Hematopoietic multipotent progenitor cell treated with erythropoietin and hydrocortisone succinate and interleukin-3 and kit ligand, for 4 days (in vitro differentiated cells): ENCODE data around the gene CLIC6.
"Not testable (repeated sequence)": the region's sequence is repeated elsewhere in the genome, so short reads cannot be mapped to it uniquely, and the experiment has no call there.

Experiments used
- DNase-seq: peaks from one replicate; pipeline ENCODE4 v3.0.0-alpha.2; 2015

The CLIC6 gene

DNA sequence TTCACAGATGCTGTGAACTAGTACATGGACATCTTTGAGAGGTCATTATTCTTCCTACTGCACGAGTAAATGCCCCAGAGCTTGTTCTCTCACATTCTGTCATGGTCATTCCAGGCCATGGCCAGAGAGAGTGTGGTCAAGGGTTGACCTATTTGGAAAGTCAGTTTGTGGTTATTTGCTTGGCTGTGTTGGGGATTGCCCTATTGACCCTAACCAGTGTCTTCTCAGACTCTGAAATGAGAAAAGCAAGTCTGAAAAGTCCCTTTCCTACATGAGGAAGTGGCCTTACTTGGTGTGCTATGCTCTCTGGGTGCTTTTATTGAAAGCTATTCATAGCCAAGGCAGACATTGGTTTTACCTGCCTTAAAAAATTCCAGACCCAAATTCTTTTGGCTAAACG, 26.6 kb downstream of the CLIC6 start:
- DNase-seq, result no peak

DNA sequence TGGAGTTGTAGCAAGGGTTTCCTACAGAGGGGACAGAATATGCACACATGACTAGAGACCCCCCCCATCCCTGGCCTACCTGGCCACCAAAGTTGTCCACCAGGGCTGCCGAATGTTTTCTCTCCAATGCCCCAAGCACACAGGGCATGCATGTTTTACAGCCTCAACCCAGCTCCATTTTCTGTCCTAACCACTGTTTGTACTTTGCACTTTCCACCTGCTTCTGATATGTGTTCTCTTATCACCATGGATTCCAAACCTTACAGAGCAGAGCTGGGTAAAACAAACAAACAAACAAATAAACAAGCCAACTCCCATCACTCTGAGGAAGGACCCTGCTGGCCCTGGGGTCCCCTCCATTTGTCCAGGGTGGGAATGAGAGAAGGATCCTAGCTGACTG, 27.3 kb downstream of the CLIC6 start:
- no peak for DNase-seq

DNA sequence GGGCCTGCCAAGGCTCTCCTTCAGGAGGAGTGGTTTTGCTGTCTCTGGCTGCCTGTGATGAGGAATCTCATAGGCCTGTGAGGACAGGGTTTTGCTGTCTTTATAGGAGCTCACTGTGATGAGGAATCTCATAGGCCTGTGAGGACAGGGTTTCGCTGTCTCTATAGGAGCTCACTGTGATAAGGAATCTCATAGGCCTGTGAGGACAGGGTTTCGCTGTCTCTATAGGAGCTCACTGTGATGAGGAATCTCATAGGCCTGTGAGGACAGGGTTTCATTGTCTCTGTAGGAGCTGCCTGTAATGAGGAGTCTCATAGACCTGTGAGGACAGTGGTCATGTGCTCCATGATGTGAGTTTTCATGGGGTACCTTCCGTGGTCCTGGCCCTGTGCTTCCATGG, 29.0 kb downstream of the CLIC6 start:
- no peak for DNase-seq

DNA sequence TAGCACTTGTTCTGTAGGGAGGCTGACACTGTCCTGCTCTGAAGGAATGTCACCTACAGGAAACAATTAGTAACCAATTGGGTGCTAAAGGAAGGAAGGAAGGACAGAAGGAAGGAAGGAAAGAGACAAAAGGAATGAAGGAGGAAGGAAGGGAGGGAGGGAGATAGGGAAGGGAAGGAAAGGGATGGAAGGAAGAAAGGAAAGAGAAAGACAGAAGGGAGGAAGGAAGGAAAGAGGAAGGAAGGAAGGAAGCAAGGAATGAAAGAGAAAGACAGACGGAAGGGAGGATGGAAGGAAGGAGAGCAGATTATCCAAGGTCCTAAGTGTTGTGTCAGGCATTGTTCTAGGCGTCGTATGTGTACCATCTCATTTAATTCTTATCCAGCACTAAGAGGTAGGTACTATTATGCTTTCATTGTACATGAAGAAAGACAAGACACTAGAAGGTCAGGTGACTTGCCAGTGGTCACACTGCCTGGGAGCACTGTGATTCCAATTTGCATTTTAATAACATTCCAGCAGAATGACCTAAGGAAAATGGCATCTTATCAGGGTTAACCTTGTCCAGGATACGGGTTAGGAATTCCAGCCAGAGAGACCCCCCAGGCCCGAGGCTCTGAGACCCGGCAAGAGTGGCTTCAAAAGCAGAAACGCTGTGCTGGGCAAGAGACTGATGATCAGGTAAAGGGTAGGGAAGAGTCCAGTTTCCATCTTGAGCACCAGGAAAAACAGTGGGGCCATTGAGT, 29.6 kb downstream of the CLIC6 start:
- no peak for DNase-seq

DNA sequence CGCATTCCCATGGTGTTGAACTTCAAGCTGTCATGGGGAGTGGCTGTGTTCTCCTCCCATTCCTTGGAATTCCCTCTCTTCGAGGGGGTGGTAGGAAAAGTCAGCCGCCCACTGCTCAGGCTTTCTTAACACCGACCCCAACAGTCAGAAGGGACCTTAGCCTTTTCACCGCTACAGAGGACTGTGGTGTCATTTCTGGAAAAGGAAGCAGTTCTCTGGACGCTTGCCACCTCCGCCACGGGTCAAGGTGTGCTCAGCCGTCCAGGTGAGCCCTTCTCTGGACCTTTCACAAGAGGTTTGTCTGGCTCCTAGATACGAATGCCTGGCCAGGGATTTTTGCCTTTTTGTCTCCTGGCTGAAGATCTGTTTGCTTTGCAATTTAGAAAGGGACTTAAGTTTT, 31.8 kb downstream of the CLIC6 start:
- DNase-seq, result no peak

DNA sequence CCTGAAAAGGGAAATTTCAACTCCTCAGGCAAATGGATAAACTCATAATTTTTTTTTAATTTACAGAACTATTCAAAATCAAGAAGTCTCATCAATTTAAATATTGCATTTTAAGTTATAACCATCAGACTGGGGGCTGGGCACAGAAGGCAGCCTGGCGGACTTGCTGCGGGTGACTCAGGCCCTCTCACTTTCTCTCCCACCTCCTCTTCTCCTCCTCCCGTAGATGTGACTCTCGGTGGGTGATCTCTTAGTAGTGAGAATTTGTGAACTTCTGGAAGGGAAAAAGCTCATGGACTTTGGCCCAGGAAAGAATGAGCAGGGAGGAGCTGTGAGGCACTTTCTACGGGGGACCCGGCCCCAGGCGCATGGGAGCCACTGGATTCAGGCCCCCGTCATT, 32.9 kb downstream of the CLIC6 start:
- no peak for DNase-seq

DNA sequence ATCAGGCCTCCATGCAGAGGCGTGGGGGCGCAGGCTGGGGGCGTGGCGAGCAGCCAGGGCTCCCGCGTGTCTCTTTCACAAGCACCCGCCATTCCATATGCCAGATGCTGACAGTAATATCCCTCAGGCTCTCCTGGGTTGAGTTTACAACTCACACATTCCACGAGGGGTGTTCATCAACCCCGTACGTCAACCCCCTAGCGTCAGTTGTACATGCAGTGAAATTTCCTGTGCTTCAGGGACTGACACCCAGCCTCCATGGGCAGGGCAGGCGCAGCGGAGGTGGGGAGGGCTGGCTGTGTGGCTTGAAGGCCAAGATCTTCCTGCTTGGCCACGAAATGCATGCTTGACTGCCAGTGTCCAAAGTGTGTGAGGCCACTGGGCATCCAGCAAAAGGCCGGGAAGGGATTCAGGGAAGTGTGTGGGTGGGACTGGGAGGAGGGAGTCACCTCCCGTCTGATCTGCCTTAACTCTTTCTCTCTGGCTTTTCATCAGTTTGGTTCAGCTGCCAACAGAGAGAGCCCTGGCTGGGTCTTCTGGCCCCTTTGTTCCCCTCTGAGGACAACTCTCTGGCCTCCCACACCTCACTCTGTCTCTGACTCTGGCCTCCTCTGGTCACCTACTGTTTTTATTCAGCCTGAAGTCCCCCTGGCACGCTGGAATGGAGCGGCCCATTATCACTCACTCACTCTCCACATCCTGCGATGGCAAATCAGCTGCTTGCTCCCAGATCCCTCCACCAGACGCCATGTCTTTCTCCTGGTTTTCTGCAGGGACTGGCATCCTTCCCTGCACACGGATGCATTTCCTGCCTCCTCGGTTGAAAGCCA, 33.8 kb downstream of the CLIC6 start:
- no peak for DNase-seq

DNA sequence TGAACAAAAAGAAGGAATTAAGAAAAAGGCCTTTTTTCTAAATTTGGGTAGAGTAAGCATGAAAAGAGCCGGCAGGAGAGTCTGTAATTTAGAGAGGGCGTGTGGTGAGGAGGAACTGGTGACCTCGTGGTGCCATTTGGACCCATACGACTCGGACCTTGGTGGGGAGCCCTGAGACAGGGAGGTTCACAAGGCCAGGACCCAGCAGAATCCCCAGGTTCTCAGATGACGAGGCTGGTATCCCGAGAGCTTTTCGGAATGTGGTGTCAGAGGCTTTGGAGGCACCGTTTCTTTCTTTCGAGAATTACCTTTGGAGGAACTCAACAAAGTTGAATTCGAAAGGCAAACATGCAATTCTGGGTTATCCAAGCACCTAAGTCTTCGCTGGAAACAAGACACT, 34.8 kb downstream of the CLIC6 start:
- no peak for DNase-seq

DNA sequence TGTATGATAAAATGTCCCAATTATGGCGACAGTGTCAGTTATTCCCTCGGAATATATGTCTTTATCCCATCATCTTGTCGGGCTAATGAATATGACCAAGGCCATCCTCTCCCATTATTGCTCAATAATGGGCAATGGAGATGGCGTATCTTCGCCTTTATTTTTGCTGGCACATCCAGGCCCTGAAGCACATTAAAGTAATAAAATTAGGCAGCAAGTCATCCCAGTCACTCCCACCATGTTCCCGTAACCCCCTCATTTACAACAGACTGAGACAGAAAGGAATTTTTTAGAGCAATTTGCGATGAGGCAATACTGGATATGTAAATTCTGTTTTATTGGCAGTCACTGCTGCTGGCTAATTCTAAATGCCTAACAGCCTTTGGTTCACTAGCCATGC, 35.3 kb downstream of the CLIC6 start:
- DNase-seq, result no peak

DNA sequence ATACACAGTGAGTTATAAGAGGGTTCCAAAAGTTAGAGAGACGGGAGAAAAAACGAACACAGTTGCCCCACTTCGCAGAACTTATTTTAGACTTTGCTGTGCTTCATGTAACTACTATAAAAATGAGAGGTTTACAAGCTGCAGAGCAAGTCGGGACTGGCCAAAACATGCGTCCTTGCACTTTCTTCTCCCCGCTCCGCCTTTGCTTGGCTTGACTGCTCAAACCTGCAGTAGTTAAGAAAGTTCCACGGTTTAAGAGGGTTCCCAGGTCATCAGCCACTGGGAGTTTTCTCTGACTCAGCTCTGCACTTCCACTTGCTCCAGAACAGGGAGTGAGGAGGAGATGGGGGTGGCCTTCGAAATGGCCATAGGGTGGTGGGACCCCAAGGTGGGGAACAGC, 36.2 kb downstream of the CLIC6 start:
- DNase-seq, result no peak

DNA sequence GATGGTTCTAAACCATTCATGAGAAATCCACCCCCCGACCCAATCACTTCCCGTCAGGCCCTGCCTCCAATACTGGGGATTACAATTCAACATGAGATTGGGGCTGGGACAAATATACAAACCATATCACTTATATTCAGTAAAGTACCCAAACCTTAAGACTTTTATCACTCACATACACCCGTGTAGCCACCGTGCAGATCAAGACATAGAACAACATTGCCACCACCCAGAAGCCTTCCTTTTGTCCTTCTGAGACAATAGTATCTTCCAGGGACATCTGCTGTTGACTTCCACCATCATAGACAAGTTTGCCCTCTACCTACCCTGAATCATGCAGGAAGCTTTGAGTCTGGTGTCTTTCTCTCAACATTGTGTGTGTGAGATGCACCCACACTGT, 37.5 kb downstream of the CLIC6 start:
- DNase-seq, result peak; percentile 87

DNA sequence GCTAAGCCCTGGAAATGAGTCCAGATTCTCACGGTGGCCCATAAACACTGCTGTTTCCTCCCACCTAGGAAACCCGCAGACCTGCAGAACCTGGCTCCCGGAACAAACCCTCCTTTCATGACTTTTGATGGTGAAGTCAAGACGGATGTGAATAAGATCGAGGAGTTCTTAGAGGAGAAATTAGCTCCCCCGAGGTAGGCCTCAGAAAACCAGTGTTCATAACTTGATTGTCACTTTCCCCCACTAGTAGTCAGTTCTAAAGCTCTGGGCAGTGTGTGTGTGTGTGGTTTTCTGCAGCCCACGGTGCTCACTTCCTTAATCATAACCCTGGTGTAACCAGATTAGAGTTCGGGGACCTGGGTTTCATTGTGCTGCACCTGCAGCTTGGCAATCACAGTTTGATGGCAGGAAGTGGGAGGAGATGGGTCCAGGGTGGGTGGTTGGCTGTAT, 39.1 kb downstream of the CLIC6 start:
- DNase-seq, result peak; percentile 63

DNA sequence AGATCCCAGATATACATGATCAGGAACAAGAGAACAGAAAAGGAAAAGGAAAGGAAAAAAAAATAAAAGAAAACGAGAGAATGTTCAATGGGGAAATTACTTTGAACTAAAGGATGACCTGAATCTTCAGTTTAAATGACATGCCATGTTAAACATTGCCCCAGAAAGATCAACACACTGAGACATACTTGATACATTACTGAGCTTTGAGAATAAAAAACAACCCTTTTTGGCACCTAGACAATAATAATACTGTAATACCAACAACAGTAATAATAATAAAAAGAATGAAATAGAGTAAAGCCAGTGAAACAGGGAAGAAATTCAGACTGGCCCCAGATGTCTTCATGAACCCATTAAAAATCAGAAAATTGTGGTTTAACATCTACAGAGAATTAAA, 44.8 kb downstream of the CLIC6 start:
- no peak for DNase-seq

DNA sequence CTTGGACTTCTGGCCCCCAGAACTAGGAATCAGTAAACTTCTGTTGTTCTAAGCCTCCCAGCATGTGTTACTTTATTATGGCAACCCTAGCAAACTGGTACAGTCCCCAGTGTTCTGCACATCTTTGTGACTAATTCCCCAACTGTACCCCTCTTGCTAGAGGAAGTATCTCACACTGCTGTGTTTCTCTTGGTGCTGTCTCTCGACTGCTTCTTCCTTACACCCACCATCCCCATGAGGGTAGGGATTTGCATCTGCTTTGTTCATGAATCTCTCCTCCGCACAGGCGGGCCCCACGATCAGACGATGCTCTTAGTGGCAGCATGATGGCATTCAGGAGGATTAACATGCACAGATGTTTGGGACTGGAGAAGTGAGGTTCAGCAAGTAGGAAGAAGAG, 46.7 kb downstream of the CLIC6 start:
- DNase-seq, result no peak

DNA sequence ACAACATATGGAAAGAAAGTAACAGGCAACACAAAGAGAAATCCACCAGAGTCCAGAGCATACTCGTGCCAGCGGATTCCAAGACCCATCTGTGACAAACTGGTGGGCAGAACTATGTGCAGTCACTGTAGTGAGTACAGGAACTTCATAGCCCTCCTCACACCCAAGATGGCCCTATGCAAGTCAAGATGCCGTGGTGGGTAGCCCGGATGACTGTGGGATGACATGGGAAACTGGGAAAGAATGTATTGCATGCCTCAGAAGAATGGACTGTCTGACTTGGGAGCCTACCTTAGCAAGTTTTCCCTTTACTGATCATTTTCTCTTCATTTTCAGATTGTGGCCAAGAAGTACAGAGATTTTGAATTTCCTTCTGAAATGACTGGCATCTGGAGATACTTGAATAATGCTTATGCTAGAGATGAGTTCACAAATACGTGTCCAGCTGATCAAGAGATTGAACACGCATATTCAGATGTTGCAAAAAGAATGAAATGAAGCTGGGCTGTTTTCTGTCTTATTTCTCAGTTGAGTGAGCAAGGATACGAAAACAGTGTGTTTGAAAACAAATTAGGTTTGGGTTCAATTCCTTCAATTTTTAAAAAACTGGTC, 47.3 kb downstream of the CLIC6 start:
- DNase-seq, result no peak

DNA sequence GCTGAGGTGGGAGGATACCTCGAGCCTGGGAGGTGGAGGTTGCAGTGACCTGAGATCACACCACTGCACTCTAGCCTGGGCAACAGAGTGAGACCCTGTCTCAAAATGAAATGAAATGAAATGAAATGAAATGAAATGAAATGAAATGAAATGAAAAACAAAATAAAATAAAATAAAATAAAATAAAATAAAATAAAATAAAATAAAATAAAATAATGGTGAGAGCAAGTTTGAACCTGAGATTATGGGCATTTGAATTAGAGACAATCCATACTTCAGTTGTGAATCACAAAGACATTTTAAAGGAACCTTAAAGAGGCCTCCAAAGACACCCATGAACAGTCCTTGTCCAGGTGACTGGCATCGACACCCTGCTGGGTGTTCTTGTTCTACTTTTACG, 49.7 kb downstream of the CLIC6 start:
- DNase-seq, result not testable (repeated sequence)

DNA sequence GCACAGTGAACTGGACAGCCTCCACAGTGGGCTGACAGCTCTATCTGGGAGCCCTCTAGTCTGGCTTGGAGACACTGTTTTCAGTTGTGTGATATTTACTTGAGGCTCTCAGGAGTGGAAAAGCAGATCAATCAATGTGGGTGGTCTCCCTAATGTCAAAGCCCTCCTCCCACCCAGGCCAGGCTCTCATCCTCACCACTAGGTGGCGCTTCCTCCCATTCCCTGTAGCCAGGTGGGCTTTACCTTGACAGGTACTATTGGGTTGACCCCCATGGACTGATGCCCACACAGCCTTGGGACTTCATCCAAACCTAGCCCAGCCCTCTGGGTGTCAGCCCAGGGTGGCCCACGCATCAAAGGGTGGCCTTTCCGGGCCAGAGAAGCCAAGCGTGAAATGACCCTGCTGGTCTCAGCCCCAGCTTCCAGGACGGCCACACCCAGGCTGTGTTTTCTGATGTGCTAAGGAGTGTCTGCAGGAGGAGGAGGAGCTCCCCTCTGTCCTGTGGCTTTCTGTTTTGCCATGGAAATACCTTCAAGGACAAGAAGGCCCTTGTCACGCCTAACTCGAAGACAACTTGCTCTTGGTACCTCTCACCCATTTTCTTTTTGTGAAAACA, 54.0 kb downstream of the CLIC6 start:
- DNase-seq, result no peak

DNA sequence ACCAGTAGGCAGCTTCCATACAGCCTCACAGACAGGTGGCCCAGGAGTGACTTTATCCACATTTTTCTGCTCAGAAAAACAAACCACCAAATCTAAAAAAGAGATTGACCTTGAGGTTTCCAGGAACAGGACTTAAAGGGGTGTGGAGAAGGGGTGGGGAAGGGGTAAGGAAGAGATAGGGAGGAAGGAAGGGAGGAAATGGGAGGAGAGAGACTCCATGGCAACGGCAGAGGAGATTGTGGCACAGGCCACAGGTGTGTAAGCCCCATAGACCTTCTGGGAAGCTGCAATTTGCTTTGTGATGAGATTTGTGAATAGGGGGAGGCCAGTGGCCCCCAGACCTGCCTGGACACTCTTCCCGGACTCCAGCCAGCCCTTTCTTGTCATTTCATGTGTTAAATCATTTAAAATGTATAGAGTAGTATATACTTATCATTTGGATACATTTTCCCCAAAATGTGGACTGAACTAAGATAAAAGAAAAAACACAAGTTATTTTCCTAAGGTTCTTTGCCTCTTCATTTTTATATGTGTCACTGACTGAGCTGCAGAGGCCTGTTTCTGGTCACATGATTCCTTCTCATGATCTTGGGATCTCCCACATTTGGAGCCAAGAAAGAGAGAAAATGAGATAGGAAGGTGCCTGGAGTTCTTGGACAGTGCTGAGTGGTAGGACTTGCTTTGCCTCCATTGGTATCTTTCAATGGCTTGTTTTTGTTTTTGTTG, 55.5 kb downstream of the CLIC6 start:
- DNase-seq, result no peak

DNA sequence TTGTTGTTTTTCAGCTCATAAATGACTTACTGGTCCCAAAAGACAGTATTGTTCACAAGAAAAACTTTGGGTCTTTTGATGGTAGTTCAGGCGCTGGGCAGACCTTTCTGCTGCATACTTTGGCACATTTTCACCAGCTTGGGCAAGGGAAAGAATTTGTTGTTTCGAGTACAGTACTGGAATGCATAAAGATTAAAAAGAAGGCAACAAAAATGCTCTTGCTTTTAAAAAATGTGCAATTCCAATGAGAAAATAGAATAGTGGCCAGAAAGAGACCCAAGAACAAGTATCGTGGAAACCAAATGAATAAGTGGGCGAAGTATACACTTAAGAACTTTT, 56.0 kb downstream of the CLIC6 start:
- DNase-seq, result no peak

DNA sequence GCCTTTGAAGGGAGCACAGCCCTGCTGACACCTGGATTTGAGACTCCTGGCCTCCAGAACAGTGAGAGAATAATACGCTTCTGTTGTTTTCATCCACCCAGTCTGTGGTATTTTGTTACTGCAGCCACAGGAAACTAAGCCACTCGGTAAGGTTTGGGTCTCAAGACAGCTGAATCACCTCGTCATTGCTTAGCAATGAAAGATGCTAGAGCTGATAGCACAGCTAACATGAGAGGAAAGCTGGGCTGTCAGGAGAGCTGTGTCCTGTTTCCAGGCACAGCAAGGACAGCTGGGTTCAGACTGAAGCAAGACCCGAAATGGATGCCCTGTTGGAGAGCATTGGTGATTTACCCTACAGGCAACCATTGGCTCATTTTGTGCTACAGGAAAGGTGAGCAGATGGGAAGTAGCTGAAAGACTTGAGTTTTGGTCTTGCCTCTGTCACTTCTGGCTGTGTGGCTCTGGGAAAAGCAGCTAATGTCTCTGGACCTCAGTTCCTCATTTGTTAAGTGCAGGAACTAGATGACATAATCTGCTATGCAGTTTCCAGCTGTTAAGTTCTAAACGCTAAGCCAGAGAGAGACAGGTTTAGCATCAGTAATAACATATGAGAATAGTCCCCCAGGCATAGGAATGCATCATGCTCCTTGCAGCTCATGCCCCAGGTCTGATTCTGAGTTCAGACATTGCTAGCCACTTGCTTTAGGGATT, 58.0 kb downstream of the CLIC6 start:
- peak; percentile 48 for DNase-seq

DNA sequence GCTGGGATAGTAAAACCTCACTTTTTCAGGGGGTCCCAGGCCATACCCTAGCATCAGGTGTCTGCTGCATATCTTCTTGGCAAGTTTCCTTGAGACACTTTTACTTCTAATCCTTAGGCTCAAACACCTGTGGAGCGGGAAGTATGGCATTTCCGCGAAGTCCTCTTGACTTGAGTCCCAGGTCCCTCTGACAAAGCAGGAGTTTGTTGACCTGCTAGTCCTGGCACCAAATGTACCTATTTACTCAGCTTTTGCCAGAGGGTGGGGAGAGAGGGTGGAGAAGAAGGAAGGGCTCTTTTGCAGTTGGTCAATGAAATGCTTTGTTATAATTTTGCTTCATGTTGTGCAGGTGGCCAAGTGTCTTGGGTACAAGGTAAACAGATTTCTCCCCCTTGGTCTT, 59.7 kb downstream of the CLIC6 start:
- DNase-seq, result no peak

DNA sequence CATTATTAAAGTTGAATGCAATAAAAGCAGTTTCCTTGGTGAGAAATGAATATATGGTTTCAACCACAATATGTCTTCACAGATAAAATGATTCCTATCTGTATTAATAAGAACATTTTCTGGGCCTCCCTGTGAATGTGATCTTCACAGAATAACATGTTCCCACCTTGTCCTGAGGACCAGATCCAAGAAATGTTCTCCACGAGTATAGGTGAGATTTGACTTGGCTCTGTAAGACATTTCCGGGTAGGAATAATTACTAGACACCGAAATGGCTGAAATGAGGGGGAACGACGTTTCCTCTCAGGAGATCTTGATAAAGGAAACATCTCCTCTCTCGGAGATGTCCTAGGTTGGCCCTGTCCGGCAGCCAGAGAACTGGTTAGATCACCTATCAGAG, 61.4 kb downstream of the CLIC6 start:
- peak; percentile 35 for DNase-seq
